ENCODE results near the gene SLC6A20. TPM values are rescaled to one million over a fixed set of nuclear protein-coding genes. Genes with fewer than 3 reads are reported as not detected.
A peak's percentile ranks its signal among the peaks of the same experiment; 100 is the strongest.

SLC6A20 gene
- total RNA-seq, 1 experiment from 2014 or later = not detected

DNA sequence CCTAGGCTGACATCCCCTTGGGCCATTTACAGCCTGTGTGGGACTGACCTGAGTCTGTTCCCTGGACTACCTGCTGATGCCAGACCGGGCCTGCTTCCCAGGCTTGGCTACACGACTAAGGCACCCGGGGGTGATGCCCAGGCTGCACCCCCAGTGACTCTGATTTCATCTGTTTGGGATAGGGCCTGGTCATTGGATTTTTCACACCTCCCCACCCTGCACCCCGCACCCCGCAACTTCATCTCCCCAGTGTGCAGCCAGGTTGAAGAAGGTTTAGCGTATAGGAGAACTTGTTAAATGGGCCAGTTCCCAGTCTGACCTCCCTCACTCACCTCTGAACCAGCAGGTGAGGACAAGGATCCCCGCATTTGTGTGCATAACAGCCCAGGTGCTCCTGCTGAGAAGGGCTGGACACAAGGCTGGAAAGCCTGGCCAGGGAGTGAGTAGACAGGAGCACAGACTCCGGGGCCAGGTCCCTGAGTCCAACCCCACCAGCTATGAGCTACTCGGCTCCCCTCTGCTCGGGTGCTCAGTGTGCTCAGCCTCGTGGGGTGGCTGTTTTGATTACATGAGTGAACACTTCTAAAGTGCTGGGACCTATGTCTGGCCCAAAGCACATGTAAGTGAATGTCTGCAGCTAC, 18.5 kb downstream of the SLC6A20 start:
- DNase-seq (ENCODE audit: low read depth) = no peak

- no peak for DNase-seq (ENCODE audit: low read depth)
Observed at GRCh38 chr3:45777111-45777745, 19.1 kb downstream of the SLC6A20 start.

GRCh38 chr3:45776611-45777010, 19.7 kb downstream of the SLC6A20 start:
- no peak for DNase-seq (ENCODE audit: low read depth)

- DNase-seq (ENCODE audit: low read depth) = no peak
Observed at GRCh38 chr3:45776301-45776595, 20.1 kb downstream of the SLC6A20 start.

- no peak for DNase-seq (ENCODE audit: low read depth)
Observed at GRCh38 chr3:45775571-45776300, 20.6 kb downstream of the SLC6A20 start.

- no peak for DNase-seq (ENCODE audit: low read depth)
Observed at GRCh38 chr3:45774581-45775521, 21.5 kb downstream of the SLC6A20 start.

GRCh38 chr3:45773714-45774449, 22.5 kb downstream of the SLC6A20 start:
- DNase-seq (ENCODE audit: low read depth) = no peak

GRCh38 chr3:45773072-45773471, 23.3 kb downstream of the SLC6A20 start:
- DNase-seq (ENCODE audit: low read depth) = no peak

GRCh38 chr3:45772341-45773035, 23.8 kb downstream of the SLC6A20 start:
- DNase-seq (ENCODE audit: low read depth) = no peak

- DNase-seq (ENCODE audit: low read depth) = no peak
Observed at GRCh38 chr3:45771831-45772230, 24.5 kb downstream of the SLC6A20 start.

- no peak for DNase-seq (ENCODE audit: low read depth)
Observed at GRCh38 chr3:45771166-45771775, 25.1 kb downstream of the SLC6A20 start.

GRCh38 chr3:45765958-45766357, 30.4 kb downstream of the SLC6A20 start:
- no peak for DNase-seq (ENCODE audit: low read depth)

DNA sequence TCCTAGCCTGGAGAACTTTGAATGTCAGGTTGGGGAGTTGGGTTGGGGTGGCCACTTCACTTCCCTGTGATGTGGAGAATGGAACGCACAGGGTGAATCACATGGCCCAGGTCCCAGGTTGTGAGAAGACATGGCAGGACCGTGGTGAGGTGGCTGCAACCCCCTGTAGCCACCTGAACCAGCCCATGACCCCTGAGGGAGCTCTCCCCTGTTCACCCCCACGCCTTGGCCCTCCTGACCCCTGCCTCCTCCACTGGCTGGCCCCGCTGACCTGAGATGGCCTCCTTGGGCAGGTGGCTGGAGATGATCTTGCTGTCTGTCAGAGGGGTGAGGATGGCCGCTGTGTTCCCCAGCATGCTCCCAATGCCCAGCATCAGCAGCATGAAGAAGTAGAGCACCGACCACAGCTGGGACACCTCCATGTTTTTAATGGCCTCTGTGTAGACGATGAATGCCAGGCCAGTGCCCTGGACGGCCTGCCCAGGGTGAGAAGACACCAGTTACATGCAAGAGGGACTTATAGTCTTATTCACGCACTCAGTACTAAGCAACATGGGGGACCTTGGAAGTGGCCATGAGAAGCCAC, 31.0 kb downstream of the SLC6A20 start:
- DNase-seq (ENCODE audit: low read depth) = no peak

GRCh38 chr3:45763303-45763675, 33.0 kb downstream of the SLC6A20 start:
- DNase-seq (ENCODE audit: low read depth) = no peak

GRCh38 chr3:45762647-45763302, 33.6 kb downstream of the SLC6A20 start:
- DNase-seq (ENCODE audit: low read depth) = no peak

DNA sequence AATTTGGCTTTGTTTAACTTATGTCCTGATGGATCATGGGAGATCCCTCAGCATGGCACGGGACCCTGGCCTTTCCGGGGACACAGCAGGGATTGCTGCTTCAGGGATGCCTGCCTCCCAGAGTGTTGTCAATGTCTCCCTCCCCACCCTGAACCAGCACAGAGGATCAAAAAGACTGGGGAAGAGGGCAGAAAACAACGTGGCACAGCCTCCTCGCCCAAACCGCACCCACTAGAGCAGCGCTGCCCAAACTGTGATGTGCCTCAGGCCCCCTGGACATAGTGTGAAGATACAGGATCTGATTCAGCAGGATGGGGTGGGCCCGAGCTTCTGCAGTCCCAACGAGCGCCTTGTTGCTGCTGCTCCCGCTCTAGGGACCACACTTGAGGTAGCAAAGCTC, 34.5 kb downstream of the SLC6A20 start:
- no peak for DNase-seq (ENCODE audit: low read depth)

DNA sequence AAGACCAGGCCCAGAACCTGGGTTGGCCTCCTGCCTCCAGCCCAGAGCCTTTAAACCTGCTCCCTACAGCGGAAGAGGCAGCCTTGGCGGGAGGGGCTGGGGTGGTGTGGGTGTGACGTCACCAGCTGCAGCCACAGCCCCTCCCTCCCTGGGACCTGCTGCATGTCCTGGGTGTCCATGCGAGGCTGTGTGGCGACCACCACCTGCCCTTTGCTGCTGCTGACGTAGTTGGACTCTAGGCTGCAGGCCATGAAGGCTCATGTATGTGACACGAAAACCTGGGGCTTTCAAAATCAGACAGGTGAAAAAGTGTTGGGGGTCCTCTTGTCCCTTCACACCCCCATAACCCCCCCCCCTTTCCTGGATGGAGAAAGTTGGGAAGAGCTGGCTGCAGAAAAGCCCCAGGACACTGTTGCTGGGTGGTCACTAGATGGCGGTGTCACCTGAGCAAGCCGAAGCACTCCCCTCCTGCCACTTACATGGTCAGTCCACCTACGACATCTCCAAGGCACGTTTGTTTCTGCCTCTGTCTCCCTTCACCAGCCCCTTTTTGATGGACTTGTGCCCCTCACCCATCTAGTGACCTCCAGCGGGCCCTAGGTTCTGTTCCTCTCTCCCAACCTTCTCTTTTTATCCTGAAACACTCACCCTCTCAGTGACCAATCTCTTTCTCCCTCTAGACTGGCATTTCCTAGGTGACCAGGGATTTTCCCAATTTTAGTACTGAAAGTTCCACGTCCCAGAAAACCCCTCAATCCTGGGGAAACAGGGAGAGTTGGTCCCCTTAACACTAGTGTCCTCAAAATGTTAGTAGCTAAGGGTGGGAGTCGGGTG, 35.2 kb downstream of the SLC6A20 start:
- peak; percentile 58 for DNase-seq (ENCODE audit: low read depth)

DNA sequence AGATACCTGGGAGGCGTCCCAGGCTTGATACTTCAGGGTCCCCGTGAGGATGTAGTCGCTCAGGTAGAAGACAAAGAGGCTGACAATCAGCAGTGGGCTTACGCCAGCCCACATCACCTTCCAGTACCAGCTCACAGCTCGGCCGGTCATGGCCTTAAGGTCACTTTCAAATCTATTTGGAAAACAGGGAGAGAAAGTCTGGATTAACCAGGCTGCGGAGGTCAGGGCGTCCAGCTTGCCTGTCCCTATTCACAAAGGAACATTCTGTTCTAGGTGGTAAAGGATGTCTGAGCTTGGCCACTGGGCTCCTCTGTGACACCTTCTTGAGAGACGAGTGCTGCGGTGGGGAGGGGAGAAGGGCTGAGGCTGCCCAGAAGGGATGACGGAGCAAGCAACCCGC, 36.5 kb downstream of the SLC6A20 start:
- no peak for DNase-seq (ENCODE audit: low read depth)

GRCh38 chr3:45758871-45759270, 37.5 kb downstream of the SLC6A20 start:
- DNase-seq (ENCODE audit: low read depth) = no peak
